MCF 10A (cell line): Measurements from ENCODE around the gene FAM53A. TPM values are rescaled to one million over a fixed set of nuclear protein-coding genes. Genes with fewer than 3 reads are reported as not detected.

Experiments used
- BruUV-seq: library from RNA; stranded (reverse); fragments of 400-500 nt; replicated peaks from 2 replicates; lab custom pipeline; 2021; lab: Mats Ljungman, UMichigan
- CTCF ChIA-PET: fragments of 300-600 bp; sonication (Branson Sonifier 250); formaldehyde crosslinking; extraction: SDS; loops from one replicate; lab custom pipeline; 2021; ENCODE audit warnings: antibody characterized with exemption, inconsistent platforms; lab: Yijun Ruan, JAX
- POLR2A ChIA-PET: fragments of 300-600, 350-650 bp; sonication (Branson Sonifier 250); formaldehyde crosslinking; extraction: SDS; loops from one replicate; lab custom pipeline; 2020; ENCODE audit warnings: antibody characterized with exemption, inconsistent platforms; lab: Yijun Ruan, JAX
- DNase-seq: peaks from one replicate; pipeline ENCODE4 v3.0.0-alpha.2; 2018; ENCODE audit not compliant: unreplicated experiment
- H3K27ac Mint-ChIP-seq: one replicate; pipeline ENCODE4 v1.8.0; 2022; ENCODE audit warnings: mild to moderate bottlenecking, low read depth, mixed read lengths; ENCODE audit not compliant: unreplicated experiment
- H3K27me3 Mint-ChIP-seq: one replicate; pipeline ENCODE4 v1.8.0; 2022; ENCODE audit warnings: mixed read lengths; ENCODE audit not compliant: insufficient read depth, unreplicated experiment
- H3K36me3 Mint-ChIP-seq: one replicate; pipeline ENCODE4 v1.8.0; 2022; ENCODE audit warnings: mild to moderate bottlenecking, moderate library complexity, mixed read lengths; ENCODE audit not compliant: insufficient read depth, unreplicated experiment
- H3K4me1 Mint-ChIP-seq: one replicate; pipeline ENCODE4 v1.8.0; 2022; ENCODE audit warnings: mixed read lengths; ENCODE audit not compliant: insufficient read depth, unreplicated experiment
- H3K4me3 Mint-ChIP-seq: one replicate; pipeline ENCODE4 v1.8.0; 2022; ENCODE audit warnings: mild to moderate bottlenecking, moderate library complexity, mixed read lengths; ENCODE audit not compliant: unreplicated experiment
- H3K9me3 Mint-ChIP-seq: one replicate; pipeline ENCODE4 v1.8.0; 2022; ENCODE audit warnings: mixed read lengths; ENCODE audit not compliant: unreplicated experiment
- CTCF ChIP-seq: fragments of 200-600 bp; IDR thresholded peaks from one replicate; pipeline ENCODE4 v1.8.0; 2022; ENCODE audit warnings: antibody characterized with exemption, mild to moderate bottlenecking; ENCODE audit not compliant: unreplicated experiment
- intact Hi-C: fragments of 100-400 bp; cut with micrococcal nuclease; formaldehyde crosslinking; loops from 2 replicates; pipeline ENCODE4 v1.14.1; 2022
- total RNA-seq: library from RNA; stranded (reverse); gene quantifications from 2 replicates; pipeline ENCODE4 v1.2.3, GENCODE V29; 2022

The FAM53A gene
- total RNA-seq, 1 experiment from 2014 or later = 6.6 TPM

- no TSS peak for BruUV-seq
- H3K9me3 Mint-ChIP-seq = no peaks in the 10 kb centered on the region
- H3K36me3 Mint-ChIP-seq = peaks cover 6% of the 10 kb centered on the region
- intact Hi-C loops = no loop called here
- no peak overlapping the region for H3K27ac Mint-ChIP-seq
- no peak overlapping the region for H3K4me3 Mint-ChIP-seq
- CTCF ChIA-PET = no interaction called here
- H3K4me1 Mint-ChIP-seq = no peaks in the 10 kb centered on the region
- POLR2A ChIA-PET = no interaction called here
- TF ChIP-seq CTCF = no peak
- DNase-seq = no peak
- H3K27me3 Mint-ChIP-seq = no peaks in the 10 kb centered on the region
Observed at GRCh38 chr4:1655081-1655480, 29.0 kb downstream of the FAM53A start.

GRCh38 chr4:1654216-1654955, 29.7 kb downstream of the FAM53A start:
- DNase-seq = no peak
- peaks cover 6% of the 10 kb centered on the region for H3K36me3 Mint-ChIP-seq
- H3K4me1 Mint-ChIP-seq = no peaks in the 10 kb centered on the region
- H3K4me3 Mint-ChIP-seq = no peak overlapping the region
- BruUV-seq = no TSS peak
- H3K9me3 Mint-ChIP-seq = no peaks in the 10 kb centered on the region
- POLR2A ChIA-PET = no interaction called here
- intact Hi-C loops = no loop called here
- no peak overlapping the region for H3K27ac Mint-ChIP-seq
- TF ChIP-seq CTCF = no peak
- no peaks in the 10 kb centered on the region for H3K27me3 Mint-ChIP-seq
- CTCF ChIA-PET = no interaction called here

- DNase-seq = no peak
- no peak overlapping the region for H3K4me3 Mint-ChIP-seq
- ChIA-PET CTCF (no interaction called here), POLR2A (interaction anchor here (0.5 kb wide), 1 partner anchor 148 kb away, joined by 4 read pairs; no protein-coding TSS in a partner anchor)
- H3K4me1 Mint-ChIP-seq = no peaks in the 10 kb centered on the region
- no TSS peak for BruUV-seq
- no peak overlapping the region for H3K27ac Mint-ChIP-seq
- intact Hi-C loops = no loop called here
- no peaks in the 10 kb centered on the region for H3K9me3 Mint-ChIP-seq
- peaks cover 6% of the 10 kb centered on the region for H3K36me3 Mint-ChIP-seq
- no peak for TF ChIP-seq CTCF
- H3K27me3 Mint-ChIP-seq = no peaks in the 10 kb centered on the region
Observed at GRCh38 chr4:1653776-1654175, 30.3 kb downstream of the FAM53A start.

GRCh38 chr4:1652088-1652487, 32.0 kb downstream of the FAM53A start:
- no TSS peak for BruUV-seq
- TF ChIP-seq CTCF = no peak
- no peak overlapping the region for H3K4me3 Mint-ChIP-seq
- DNase-seq = no peak
- intact Hi-C loops = no loop called here
- H3K9me3 Mint-ChIP-seq = no peaks in the 10 kb centered on the region
- ChIA-PET CTCF (no interaction called here), POLR2A (no interaction called here)
- H3K27ac Mint-ChIP-seq = no peak overlapping the region
- H3K4me1 Mint-ChIP-seq = no peaks in the 10 kb centered on the region
- no peaks in the 10 kb centered on the region for H3K27me3 Mint-ChIP-seq
- H3K36me3 Mint-ChIP-seq = peaks cover 6% of the 10 kb centered on the region
